Measurements from ENCODE around the gene NHLRC4.

Gene NHLRC4

DNA sequence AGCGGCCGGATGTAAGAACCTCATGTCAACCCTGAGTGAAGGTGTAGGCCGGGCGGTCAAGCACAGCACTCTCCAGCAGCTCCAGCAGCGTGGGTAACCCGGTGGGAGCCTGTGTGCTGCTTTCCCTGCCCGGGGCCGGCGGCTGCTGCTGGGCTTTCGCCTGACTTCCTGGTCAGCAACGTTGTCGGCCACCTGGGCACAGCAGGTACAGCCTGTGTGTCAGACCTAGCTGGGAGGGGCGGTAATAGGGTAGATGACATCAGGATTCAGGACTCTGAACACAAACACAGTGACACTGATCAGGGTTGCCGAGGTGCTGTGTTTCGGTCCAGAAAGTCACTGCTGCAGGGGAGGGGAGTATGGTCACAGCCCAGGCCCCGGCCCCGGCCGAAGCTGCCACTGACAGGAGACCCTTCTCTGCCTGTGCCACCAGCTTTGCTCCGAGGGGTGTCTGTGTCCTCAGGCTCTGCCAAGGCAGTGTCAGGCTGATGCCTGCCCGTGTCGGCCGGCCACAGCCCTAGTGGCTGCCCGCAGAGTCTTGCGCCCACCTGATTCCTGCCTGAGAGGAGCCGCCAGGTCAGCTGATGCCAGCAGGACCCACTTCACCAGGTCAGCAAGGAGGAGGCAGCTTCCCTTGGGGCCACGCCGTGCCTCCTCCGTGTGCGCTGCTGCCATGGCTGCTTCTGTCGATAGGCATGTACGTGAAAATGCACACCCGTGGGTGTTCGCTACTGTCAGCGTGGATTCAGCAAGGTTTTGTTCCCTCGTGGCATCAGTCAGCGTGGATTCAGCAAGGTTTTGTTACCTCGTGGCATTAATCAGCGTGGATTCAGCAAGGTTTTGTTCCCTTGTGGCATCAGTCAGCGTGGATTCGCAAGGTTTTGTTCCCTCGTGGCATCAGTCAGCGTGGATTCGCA lies 32.3 kb downstream of the NHLRC4 start:
- DNase-seq (ENCODE audit: low read depth) = no peak

- DNase-seq (ENCODE audit: low read depth) = no peak
Observed at GRCh38 chr16:600781-601180, 34.0 kb downstream of the NHLRC4 start.

DNA sequence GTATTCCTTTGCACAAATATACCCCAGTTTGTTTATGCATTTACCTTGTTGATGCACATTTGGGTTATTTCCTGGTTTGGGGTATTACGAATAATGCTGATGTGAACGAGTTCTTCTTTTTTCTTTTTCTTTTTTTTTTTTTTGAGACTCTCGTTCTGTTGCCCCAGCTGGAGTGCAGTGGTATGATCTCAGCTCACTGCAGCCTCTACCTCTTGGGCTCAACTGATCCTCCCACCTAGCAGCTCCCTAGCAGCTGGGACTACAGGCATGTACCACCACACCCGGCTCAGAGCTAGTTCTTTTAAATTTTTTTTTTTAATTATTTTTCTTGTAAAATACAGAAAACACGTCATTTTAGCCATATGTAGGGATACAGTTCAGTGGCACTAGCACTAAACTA lies 37.1 kb downstream of the NHLRC4 start:
- DNase-seq (ENCODE audit: low read depth) = no peak

- DNase-seq (ENCODE audit: low read depth) = no peak
Observed at GRCh38 chr16:606656-607307, 40.0 kb downstream of the NHLRC4 start.

DNA sequence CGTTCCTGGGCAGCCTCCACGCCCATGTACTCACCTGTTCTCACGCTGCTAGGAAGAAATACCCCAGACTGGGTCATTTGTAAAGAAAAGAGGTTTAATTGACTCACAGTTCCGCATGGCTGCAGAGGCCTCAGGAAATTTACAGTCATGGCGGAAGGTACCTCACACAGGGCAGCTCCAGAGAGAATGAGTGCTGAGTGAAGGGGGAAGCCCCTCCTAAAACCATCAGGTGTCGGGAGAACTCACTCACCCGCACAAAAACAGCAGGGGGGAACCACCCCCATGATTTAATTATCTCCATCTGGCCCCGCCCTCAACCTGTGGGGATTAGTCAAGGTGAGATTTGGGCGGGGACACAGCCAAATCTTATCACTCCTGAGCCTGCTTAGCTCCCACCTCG lies 41.2 kb downstream of the NHLRC4 start:
- DNase-seq (ENCODE audit: low read depth) = no peak

- DNase-seq (ENCODE audit: low read depth) = no peak
Observed at GRCh38 chr16:609316-609715, 42.5 kb downstream of the NHLRC4 start.

DNA sequence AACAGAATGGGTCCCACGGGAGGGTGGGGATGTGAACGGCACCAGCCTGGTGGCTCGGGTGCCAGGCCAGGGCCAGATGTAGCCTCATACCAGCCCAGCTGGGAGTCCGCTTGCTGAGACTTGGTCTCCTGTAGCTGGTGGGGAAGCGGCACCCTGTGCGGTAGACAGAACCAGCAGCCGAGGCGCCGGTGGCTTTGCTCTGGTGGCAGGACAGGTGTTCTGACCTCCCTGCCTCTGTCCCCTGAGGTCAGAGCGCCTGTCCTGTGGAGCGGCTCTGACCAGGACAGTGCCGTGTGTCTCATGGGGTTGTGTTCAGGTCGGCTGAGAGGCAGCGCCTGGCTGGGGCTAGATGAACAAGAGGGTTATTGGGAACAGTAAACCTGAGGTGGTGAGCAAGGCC lies 43.2 kb downstream of the NHLRC4 start:
- DNase-seq (ENCODE audit: low read depth) = no peak

GRCh38 chr16:610513-611381 lies 43.9 kb downstream of the NHLRC4 start:
- no peak for DNase-seq (ENCODE audit: low read depth)

DNA sequence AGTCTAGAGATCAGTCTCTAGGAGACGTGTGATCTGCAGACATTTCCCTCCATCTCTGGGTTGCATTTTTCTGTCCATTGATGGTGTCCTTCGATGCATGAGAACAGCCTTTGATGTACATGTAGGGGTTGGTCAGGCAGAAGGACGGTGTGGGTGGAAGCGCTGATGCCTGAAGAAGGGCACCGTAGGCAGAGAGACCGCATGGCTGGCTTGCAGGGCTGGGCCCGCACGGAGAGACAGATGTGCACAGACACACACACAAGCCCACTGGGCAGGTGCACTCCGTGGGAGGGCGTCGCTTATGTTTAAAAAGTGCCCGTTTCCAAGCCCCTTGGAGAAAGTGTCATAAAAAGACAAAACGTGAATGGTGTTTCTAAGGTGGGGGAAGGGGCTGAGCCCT lies 48.3 kb downstream of the NHLRC4 start:
- DNase-seq (ENCODE audit: low read depth) = no peak

DNA sequence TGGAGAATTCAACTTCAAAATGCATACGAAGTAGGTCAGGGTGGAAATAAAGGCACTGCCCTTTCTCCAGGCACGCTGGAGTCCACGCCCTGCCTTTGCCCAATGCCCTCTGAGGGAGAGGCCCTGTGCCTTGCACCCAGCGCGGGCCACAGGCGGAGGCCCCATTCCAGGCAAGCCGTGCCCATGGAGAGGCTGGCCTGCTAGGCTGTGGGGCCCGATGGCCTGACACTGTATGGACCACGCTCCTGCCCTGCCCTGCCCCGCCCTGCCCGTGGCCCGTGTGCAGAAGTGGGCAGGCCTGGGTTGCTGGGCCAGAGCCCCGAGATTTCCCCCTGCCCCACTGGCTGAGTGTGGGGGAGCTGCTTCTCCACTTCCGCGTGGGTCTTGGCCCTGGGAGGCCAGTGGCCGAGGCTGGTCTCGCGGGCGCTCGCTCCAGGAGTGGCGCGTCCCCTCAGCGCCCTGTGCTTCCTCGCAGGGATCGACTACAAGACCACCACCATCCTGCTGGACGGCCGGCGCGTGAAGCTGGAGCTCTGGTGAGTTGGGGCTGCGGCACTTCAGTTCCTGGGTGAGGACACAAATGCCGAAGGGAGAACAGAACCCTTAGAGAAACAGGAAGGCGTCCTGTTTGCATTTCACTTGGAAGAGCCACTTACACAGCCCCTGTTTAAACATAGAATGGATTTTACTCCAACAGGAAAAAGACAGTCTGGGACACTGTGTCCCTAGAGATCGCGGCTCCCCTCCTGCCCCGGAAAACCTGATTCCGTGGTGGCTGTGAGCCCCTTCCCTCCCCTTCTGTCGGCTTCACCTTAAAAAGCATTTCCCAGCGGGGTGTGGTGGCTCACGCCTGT lies 50.2 kb downstream of the NHLRC4 start:
- DNase-seq (ENCODE audit: low read depth) = no peak

- DNase-seq (ENCODE audit: low read depth) = no peak
Observed at GRCh38 chr16:617855-618254, 51.0 kb downstream of the NHLRC4 start.

All from non-pigmented ciliary epithelial cell (primary cell).